Trophoblast cell (in vitro differentiated cells and primary cell): Measurements from ENCODE around the gene ADRA2C.
A peak's percentile ranks its signal among the peaks of the same experiment; 100 is the strongest.

Experiments
- DNase-seq, 2 donors: peaks; one replicate each; pipeline ENCODE4 v3.0.0-alpha.2; 2016
- H2AFZ ChIP-seq: 2 replicates; pipeline ENCODE4 v1.6.1; 2013; ENCODE audit warnings: low read length, moderate library complexity, mild to moderate bottlenecking; ENCODE audit not compliant: insufficient read depth, poor library complexity
- H2AK5ac ChIP-seq: 2 replicates; pipeline ENCODE4 v1.6.1; 2013; ENCODE audit warnings: mild to moderate bottlenecking, low read length
- H2BK120ac ChIP-seq: 2 replicates; pipeline ENCODE4 v1.6.1; 2013; ENCODE audit warnings: low read length, mild to moderate bottlenecking, moderate library complexity; ENCODE audit not compliant: insufficient read depth, poor library complexity
- H2BK12ac ChIP-seq: 2 replicates; pipeline ENCODE4 v1.6.1; 2013; ENCODE audit warnings: mild to moderate bottlenecking, low read length, moderate library complexity
- H2BK5ac ChIP-seq: 2 replicates; pipeline ENCODE4 v1.6.1; 2013; ENCODE audit warnings: low read length, low read depth, moderate library complexity, mild to moderate bottlenecking; ENCODE audit not compliant: poor library complexity
- H3K14ac ChIP-seq: 2 replicates; pipeline ENCODE4 v1.6.1; 2013; ENCODE audit warnings: mild to moderate bottlenecking, low read length
- H3K18ac ChIP-seq: 2 replicates; pipeline ENCODE4 v1.6.1; 2013; ENCODE audit warnings: mild to moderate bottlenecking, low read length
- H3K23ac ChIP-seq: 2 replicates; pipeline ENCODE4 v1.6.1; 2013; ENCODE audit warnings: low read length
- H3K27ac ChIP-seq: 2 replicates; pipeline ENCODE4 v1.5.1; 2013; ENCODE audit warnings: low read depth, mild to moderate bottlenecking, inconsistent platforms, low read length, moderate library complexity
- H3K27me3 ChIP-seq: 2 replicates; pipeline ENCODE4 v1.6.1; 2013; ENCODE audit warnings: inconsistent platforms, mild to moderate bottlenecking, low read length, moderate library complexity; ENCODE audit not compliant: insufficient read depth
- H3K36me3 ChIP-seq, 2 experiments: 1 replicate in 1 of 2; 2 replicates in 1 of 2; pipeline ENCODE4 v1.6.1; 2013; ENCODE audit warnings: low read length in 2 of 2, mild to moderate bottlenecking in 2 of 2, moderate library complexity in 1 of 2; ENCODE audit not compliant: insufficient read depth in 2 of 2, control insufficient read depth in 1 of 2
- H3K4ac ChIP-seq: 2 replicates; pipeline ENCODE4 v1.6.1; 2013; ENCODE audit warnings: low read depth, mild to moderate bottlenecking, low read length, moderate library complexity
- H3K4me1 ChIP-seq, 2 experiments: 1 replicate in 1 of 2; 2 replicates in 1 of 2; pipeline ENCODE4 v1.6.1; 2013; ENCODE audit warnings: low read length in 2 of 2, mild to moderate bottlenecking in 2 of 2, moderate library complexity in 1 of 2; ENCODE audit not compliant: insufficient read depth in 2 of 2, control insufficient read depth in 1 of 2
- H3K4me2 ChIP-seq: 2 replicates; pipeline ENCODE4 v1.6.1; 2013; ENCODE audit warnings: inconsistent platforms, mild to moderate bottlenecking, low read length, moderate library complexity
- H3K4me3 ChIP-seq: 2 replicates; pipeline ENCODE4 v1.5.1; 2013; ENCODE audit warnings: mild to moderate bottlenecking, low read depth, low read length, inconsistent platforms
- H3K79me1 ChIP-seq: one replicate; pipeline ENCODE4 v1.6.1; 2013; ENCODE audit warnings: low read length
- H3K79me2 ChIP-seq: 2 replicates; pipeline ENCODE4 v1.6.1; 2013; ENCODE audit warnings: low read length, mild to moderate bottlenecking; ENCODE audit not compliant: control insufficient read depth, insufficient read depth, poor library complexity
- H3K9ac ChIP-seq: 2 replicates; pipeline ENCODE4 v1.6.1; 2013; ENCODE audit warnings: mild to moderate bottlenecking, low read length
- H3K9me3 ChIP-seq: 2 replicates; pipeline ENCODE4 v1.6.1; 2013; ENCODE audit warnings: low read depth, mild to moderate bottlenecking, control low read depth, inconsistent platforms, low read length; ENCODE audit not compliant: insufficient read depth
- H4K12ac ChIP-seq: 2 replicates; pipeline ENCODE4 v1.6.1; 2013; ENCODE audit warnings: low read depth, mild to moderate bottlenecking, low read length, moderate library complexity
- H4K8ac ChIP-seq: 2 replicates; pipeline ENCODE4 v1.6.1; 2013; ENCODE audit warnings: low read depth, mild to moderate bottlenecking, low read length, moderate library complexity
- H4K91ac ChIP-seq: one replicate; pipeline ENCODE4 v1.6.1; 2013; ENCODE audit warnings: low read depth, mild to moderate bottlenecking, low read length, moderate library complexity
- WGBS: extraction: QIAGEN DNeasy Blood & Tissue Kit; methylation state at CpG from one replicate; pipeline ENCODE4 v1.1.7; 2013; ENCODE audit warnings: missing lambda C conversion rate; ENCODE audit not compliant: insufficient read length, insufficient coverage; ENCODE audit errors: extremely low coverage; 5-methylcytosine and 5-hydroxymethylcytosine counted together

Gene ADRA2C

DNA sequence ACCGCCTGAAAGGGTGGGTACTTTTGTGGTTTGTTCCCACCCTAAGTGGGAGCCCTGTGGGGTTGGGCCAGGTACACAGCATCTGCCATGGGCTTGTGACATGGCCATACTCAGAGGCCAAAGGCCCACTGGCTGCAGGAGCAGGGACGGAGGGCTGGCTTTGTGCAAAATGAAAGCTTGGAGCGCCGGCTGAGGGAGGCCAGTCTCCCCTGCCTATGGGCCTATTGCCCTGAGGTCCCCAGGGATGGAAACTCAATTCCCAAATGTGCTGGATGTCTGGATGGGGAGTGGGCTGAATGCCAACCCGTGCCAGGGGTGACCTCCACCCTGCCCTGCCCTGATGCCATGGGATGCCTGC, 10.8 kb downstream of the ADRA2C start:
- Histone ChIP-seq H3K4me2 (no peak overlapping the region), H4K8ac (no peak overlapping the region), H3K4ac (no peak overlapping the region), H3K9ac (no peak overlapping the region), H3K36me3 (no peaks in the 10 kb centered on the region), H3K14ac (no peak overlapping the region), H3K23ac (no peak overlapping the region), H4K91ac (no peak overlapping the region), H3K79me2 (no peaks in the 10 kb centered on the region), H3K4me3 (no peak overlapping the region), H3K18ac (no peak overlapping the region), H3K27me3 (no peaks in the 10 kb centered on the region), H4K12ac (no peak overlapping the region), H3K9me3 (peaks cover 5% of the 10 kb centered on the region), H3K79me1 (peaks cover 4% of the 10 kb centered on the region), H3K27ac (no peak overlapping the region), H2BK12ac (no peak overlapping the region), H2BK5ac (no peak overlapping the region), H2AFZ (no peak overlapping the region), H2AK5ac (no peak overlapping the region), H2BK120ac (no peak overlapping the region), H3K4me1 (peaks cover 11 to 12% of the 10 kb centered on the region in 2 experiments)
- WGBS = no CpG with 5 or more reads among the region's 5 CpGs
- DNase-seq = no peak

DNA sequence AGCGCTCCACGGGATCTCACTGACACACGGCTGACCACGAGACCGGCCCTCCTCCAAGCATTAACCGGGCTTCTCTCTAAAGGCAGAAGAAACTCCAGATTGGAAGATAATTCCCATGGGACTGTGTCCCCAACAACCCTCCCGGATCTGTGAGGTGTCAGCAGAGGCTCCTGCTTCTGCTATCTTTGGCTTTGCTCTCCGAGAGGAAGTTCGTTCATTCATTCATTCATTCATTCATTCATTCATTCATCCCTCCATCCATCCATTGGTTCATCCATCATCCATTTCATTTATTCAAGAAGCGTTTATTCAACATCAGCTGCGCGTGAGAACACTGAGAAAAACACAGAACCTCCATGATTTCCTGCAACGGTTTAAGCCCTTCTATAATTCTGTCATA, 11.5 kb downstream of the ADRA2C start:
- H3K9me3 ChIP-seq = peaks cover 4% of the 10 kb centered on the region
- no peak overlapping the region for H4K91ac ChIP-seq
- no peak overlapping the region for H2BK12ac ChIP-seq
- no peak overlapping the region for H2AK5ac ChIP-seq
- H3K4me3 ChIP-seq = no peak overlapping the region
- H3K4me1 ChIP-seq = peaks cover 14 to 16% of the 10 kb centered on the region in 2 experiments
- H3K79me2 ChIP-seq = no peaks in the 10 kb centered on the region
- no peaks in the 10 kb centered on the region for H3K36me3 ChIP-seq
- peaks cover 4% of the 10 kb centered on the region for H3K79me1 ChIP-seq
- no peak overlapping the region for H3K23ac ChIP-seq
- DNase-seq = no peak
- H3K4ac ChIP-seq = no peak overlapping the region
- no peak overlapping the region for H3K18ac ChIP-seq
- no peak overlapping the region for H3K4me2 ChIP-seq
- no peak overlapping the region for H2BK120ac ChIP-seq
- no peaks in the 10 kb centered on the region for H3K27me3 ChIP-seq
- no peak overlapping the region for H4K12ac ChIP-seq
- no peak overlapping the region for H3K9ac ChIP-seq
- no CpG with 5 or more reads among the region's 13 CpGs for WGBS
- H2AFZ ChIP-seq = no peak overlapping the region
- H3K14ac ChIP-seq = no peak overlapping the region
- no peak overlapping the region for H3K27ac ChIP-seq
- H2BK5ac ChIP-seq = no peak overlapping the region
- no peak overlapping the region for H4K8ac ChIP-seq

DNA sequence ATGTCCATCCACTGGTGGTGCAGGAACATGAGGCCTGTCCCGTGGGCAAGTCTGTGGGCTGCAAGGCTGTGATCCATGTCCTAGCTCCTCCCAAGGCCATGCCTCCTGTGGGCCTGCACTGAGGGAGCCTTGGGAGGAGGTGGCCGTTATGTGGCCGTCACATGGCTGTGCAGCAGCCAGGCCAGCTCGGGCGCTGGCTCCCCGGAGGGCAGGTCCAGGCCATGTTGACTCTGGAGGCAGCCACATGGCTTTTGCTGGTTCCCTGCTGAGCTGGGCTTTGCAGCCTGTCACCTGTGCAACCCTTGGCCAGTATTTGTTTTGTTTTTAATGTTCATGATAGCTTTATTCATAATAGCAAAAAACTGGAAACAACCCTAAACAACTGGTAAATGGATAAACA, 13.3 kb downstream of the ADRA2C start:
- H3K4ac ChIP-seq = no peak overlapping the region
- no peak overlapping the region for H3K9ac ChIP-seq
- H3K79me1 ChIP-seq = peaks cover 4% of the 10 kb centered on the region
- no peak overlapping the region for H3K27ac ChIP-seq
- DNase-seq = no peak
- H4K12ac ChIP-seq = no peak overlapping the region
- no peak overlapping the region for H2BK120ac ChIP-seq
- no peak overlapping the region for H3K23ac ChIP-seq
- H3K18ac ChIP-seq = no peak overlapping the region
- no peak overlapping the region for H3K4me2 ChIP-seq
- H2AFZ ChIP-seq = no peak overlapping the region
- no peak overlapping the region for H3K4me3 ChIP-seq
- no peak overlapping the region for H4K8ac ChIP-seq
- no peak overlapping the region for H2BK12ac ChIP-seq
- H3K14ac ChIP-seq = no peak overlapping the region
- H3K79me2 ChIP-seq = no peaks in the 10 kb centered on the region
- H2AK5ac ChIP-seq = no peak overlapping the region
- peak overlapping the region; percentile 3 for H4K91ac ChIP-seq
- peaks cover 4% of the 10 kb centered on the region for H3K9me3 ChIP-seq
- no peaks in the 10 kb centered on the region for H3K36me3 ChIP-seq
- H3K27me3 ChIP-seq = no peaks in the 10 kb centered on the region
- H2BK5ac ChIP-seq = no peak overlapping the region
- peaks cover 20 to 23% of the 10 kb centered on the region in 2 experiments for H3K4me1 ChIP-seq
- no CpG with 5 or more reads among the region's 6 CpGs for WGBS

DNA sequence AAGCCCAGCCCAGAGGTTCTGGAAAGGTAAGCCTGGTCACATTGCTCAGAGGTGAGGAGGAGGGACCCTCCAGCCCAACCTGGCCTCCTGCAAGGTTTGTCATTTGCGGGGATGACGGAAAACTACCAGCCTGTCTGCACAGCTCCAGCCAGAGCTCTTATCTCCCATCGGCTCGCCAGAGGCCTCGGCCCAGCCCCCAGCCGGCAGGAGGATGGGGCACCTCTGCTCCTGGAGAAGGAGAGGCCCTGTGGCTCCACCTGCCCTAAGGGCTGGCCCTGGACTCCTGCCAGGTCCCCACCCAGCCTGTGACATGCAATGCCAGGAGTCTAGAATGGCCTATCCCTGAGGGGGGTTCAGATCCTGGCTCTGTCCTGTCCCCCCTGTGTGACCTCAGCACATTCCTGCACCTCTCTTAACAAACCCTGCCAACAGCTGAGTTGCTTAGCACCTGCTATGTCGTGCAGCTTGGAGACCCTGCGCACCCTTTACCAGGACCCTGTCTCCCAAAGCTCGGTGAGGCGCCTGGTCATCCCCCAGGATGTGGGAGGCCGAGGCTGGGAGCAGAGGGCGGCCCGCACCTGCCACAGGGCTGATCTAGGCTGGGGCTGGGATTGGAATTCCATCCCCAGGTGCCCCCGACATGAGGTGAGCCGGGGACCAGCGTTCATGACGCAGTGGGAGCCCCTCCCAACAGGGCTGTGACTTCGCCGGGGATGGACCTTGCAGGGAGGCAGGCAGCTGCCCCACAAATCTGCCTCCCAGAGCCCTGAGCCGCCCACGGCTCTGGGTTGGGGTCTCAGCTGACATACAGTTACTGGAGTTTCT, 14.4 kb downstream of the ADRA2C start:
- no CpG with 5 or more reads among the region's 21 CpGs for WGBS
- peak overlapping the region; percentile 29 for H3K4me2 ChIP-seq
- peak overlapping the region; percentile 55 for H2BK12ac ChIP-seq
- H3K9ac ChIP-seq = peak overlapping the region; percentile 16
- H2BK120ac ChIP-seq = peak overlapping the region; percentile 56
- DNase-seq = peak; percentile 5 to 15
- H3K27me3 ChIP-seq = no peaks in the 10 kb centered on the region
- H3K4me3 ChIP-seq = no peak overlapping the region
- H4K91ac ChIP-seq = peak overlapping the region; percentile 63
- H3K79me1 ChIP-seq = peaks cover 4% of the 10 kb centered on the region
- no peaks in the 10 kb centered on the region for H3K79me2 ChIP-seq
- H4K12ac ChIP-seq = no peak overlapping the region
- H2AFZ ChIP-seq = peak overlapping the region; percentile 40
- peak overlapping the region; percentile 31 for H2BK5ac ChIP-seq
- peak overlapping the region; percentile 33 for H3K18ac ChIP-seq
- H2AK5ac ChIP-seq = peak overlapping the region; percentile 50
- H3K36me3 ChIP-seq = no peaks in the 10 kb centered on the region
- H3K14ac ChIP-seq = peak overlapping the region; percentile 61
- no peak overlapping the region for H3K4ac ChIP-seq
- peaks cover 4% of the 10 kb centered on the region for H3K9me3 ChIP-seq
- no peak overlapping the region for H4K8ac ChIP-seq
- no peak overlapping the region for H3K23ac ChIP-seq
- H3K4me1 ChIP-seq = peaks cover 20 to 23% of the 10 kb centered on the region in 2 experiments
- peak overlapping the region; percentile 21 for H3K27ac ChIP-seq
